Peyer's patch (tissue), 4 donors: ENCODE results near the gene EIF1AX.

ENCODE experiments used
- POLR2A ChIP-seq, 2 donors: fragments of 450-650 bp; IDR thresholded peaks; one replicate each; pipeline ENCODE4 v1.5.1; 2017; ENCODE audit warnings: antibody characterized with exemption in 2 of 2, mild to moderate bottlenecking in 2 of 2, moderate library complexity in 2 of 2
- TF ChIP-seq, protein P1 (sequence below), 6 experiments: fragments of 450-650 bp in 4 of 6; fragments of 200-600 bp in 2 of 6; sonication (generic) in 1 of 6; IDR thresholded peaks; one replicate each; pipeline ENCODE4 v1.5.1; 2017 to 2019; ENCODE audit warnings: antibody characterized with exemption in 6 of 6, mild to moderate bottlenecking in 3 of 6, moderate library complexity in 1 of 6

GRCh38 chrX:20144491-20144890, 2.9 kb upstream of the EIF1AX start:
- TF ChIP-seq, protein P1, sequence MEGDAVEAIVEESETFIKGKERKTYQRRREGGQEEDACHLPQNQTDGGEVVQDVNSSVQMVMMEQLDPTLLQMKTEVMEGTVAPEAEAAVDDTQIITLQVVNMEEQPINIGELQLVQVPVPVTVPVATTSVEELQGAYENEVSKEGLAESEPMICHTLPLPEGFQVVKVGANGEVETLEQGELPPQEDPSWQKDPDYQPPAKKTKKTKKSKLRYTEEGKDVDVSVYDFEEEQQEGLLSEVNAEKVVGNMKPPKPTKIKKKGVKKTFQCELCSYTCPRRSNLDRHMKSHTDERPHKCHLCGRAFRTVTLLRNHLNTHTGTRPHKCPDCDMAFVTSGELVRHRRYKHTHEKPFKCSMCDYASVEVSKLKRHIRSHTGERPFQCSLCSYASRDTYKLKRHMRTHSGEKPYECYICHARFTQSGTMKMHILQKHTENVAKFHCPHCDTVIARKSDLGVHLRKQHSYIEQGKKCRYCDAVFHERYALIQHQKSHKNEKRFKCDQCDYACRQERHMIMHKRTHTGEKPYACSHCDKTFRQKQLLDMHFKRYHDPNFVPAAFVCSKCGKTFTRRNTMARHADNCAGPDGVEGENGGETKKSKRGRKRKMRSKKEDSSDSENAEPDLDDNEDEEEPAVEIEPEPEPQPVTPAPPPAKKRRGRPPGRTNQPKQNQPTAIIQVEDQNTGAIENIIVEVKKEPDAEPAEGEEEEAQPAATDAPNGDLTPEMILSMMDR (IDR thresholded peaks at IDR 0.05): no peak
- no peak for TF ChIP-seq POLR2A (IDR thresholded peaks at IDR 0.05)
